HG03571 (cell line): ENCODE data around the gene SYT13.

Experiments used
- ATAC-seq: cut with Tn5 transposase; IDR thresholded peaks from one replicate; pipeline ENCODE4 v1.9.1; 2021; ENCODE audit not compliant: unreplicated experiment

SYT13 gene

GRCh38 chr11:45275828-45276227, 10.3 kb downstream of the SYT13 start:
- ATAC-seq = no peak

DNA sequence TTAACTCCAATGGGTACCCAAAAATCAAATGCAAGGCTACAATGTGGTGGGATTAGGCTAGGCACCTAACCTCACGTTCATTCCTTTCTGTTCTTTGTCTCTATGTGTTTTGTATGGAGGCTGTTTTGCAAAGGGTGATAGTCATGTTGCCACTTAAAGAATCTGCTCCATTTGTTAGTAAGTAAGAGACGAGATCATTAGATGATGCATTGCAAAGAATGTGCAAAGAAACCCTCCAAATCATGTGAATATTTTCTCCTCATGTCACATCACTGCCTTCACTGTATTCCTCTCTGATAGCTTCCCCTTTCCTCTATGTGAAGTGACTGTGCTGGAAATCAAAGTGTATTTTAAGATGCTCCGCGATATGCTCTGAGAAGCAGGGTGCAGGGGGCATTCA, 11.9 kb downstream of the SYT13 start:
- ATAC-seq = no peak

GRCh38 chr11:45273509-45273908, 12.6 kb downstream of the SYT13 start:
- ATAC-seq = no peak

DNA sequence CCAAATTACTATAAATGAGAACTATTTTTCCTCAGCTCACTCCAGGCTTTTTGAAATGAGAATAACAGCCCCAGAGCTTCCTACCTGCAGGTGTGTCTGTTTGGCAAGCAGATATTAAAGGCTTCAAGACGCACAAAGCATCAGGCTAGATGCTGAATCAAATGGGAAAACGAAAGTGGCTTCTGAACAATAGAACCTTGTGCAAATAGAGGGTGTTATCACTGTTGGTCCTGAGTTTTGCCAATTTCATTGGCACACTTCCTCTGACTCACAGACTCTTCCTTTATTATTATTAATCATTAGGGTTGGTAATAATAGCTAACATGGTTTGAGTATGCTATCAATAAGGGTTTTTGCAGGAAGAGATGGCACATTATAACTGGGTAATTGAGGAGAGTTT, 13.4 kb downstream of the SYT13 start:
- no peak for ATAC-seq

DNA sequence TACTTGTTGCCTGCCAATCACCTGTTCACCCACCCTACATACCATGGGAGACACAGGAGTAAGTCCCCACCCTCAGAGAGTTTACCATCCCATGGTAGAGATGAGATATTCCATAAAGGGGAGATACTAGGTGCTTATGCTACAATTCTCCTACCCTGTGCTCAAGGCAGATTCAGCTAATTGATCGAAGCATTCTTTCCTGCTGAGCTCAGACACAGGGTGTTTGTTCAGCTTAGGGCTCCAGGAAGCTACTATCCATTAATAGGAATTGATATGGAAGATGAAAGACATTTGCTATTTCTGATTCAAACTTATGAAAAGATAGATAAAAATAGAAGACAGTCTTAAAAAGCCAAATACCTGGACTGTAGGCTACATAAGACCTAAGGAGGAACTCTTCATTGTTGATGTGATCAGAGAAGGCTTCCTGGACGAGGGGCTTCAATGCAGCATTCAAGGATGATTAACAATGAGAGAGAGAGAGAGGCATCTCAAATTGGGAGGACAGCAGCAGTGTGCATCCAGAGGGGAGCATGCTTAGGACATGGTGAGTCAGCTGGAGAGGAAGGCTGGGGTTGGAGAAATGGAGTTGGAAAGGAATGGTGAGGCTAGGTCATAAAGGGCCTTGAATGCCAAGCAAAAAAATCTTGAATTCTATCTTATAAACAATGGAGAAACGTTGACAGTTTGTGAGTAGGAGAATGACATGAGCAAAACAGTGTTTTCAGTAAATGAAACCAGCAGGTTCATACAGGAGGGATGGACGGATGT, 15.0 kb downstream of the SYT13 start:
- ATAC-seq = no peak

GRCh38 chr11:45269678-45270077, 16.5 kb downstream of the SYT13 start:
- ATAC-seq = no peak

- ATAC-seq = no peak
Measured at GRCh38 chr11:45267652-45268299, 18.4 kb downstream of the SYT13 start.

GRCh38 chr11:45267052-45267451, 19.1 kb downstream of the SYT13 start:
- ATAC-seq = no peak

- no peak for ATAC-seq
Measured at GRCh38 chr11:45266676-45267020, 19.5 kb downstream of the SYT13 start.

GRCh38 chr11:45265969-45266675, 20.0 kb downstream of the SYT13 start:
- no peak for ATAC-seq

GRCh38 chr11:45264839-45265515, 21.2 kb downstream of the SYT13 start:
- ATAC-seq = no peak

GRCh38 chr11:45263773-45264172, 22.4 kb downstream of the SYT13 start:
- no peak for ATAC-seq

DNA sequence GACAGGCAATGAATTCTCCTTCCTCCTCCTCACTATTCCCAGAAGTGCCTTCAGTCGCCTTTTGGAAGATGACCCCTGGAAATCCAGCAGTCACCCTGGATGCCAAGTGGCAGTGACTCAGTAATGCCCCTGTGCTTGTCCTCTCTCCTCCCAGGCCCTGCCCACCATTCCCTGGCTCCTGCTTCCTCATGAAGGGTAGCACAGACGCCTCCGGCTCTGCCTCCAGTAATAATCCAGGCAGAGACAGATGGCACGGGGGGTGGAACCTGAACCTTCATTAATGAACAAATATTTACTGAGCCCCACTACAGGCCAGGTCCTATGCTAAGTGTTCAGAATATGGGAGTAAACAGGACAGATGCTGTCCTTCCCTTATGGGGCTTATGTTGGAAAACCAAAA, 23.2 kb downstream of the SYT13 start:
- no peak for ATAC-seq

GRCh38 chr11:45260071-45260470, 26.1 kb downstream of the SYT13 start:
- ATAC-seq = no peak

DNA sequence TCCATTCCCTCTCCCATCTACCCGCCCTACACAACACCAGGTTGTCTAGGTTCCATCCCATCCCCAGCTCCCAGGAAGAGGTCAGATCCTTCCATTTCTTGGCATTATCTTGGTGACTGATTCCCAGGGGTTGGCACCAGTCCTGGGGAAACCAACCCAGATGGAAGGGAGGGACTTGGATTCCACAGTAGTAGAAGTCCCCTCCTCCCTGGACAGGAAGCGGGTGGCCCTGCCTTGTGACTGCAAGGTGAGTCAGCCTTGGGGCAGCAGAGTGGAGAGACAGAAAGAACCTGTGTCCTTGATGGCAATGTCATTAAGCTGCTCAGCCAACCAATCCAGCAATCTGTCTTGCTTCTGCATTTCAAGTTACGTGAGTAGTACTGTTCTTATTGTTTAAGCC, 26.5 kb downstream of the SYT13 start:
- ATAC-seq = no peak

DNA sequence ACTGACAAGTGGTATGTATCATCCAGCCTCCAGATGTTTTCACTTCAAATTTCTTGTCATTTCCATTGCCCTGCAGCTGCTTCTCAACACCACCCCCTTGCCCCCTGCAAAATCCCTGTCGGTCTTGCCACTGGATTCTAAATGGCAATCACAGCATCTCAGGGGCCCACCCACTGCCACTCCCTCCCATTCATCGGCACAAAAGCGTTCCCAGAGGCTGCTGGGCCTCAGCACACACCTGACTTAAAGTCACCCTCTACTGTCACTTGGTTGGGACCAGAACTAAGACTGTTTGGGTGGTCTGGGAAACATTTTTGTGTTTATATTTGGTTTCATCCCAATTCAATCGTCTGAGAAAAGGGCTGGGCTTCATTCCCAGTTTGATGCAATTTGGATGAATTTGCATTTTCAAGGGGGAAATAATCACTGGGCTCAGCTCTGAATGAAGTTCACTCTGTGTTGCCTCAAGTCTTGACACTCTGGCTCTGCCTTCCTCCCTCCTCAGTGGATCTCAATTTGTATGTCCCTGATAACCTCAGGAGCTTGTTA, 27.1 kb downstream of the SYT13 start:
- no peak for ATAC-seq

- no peak for ATAC-seq
Measured at GRCh38 chr11:45254070-45254469, 32.1 kb downstream of the SYT13 start.

DNA sequence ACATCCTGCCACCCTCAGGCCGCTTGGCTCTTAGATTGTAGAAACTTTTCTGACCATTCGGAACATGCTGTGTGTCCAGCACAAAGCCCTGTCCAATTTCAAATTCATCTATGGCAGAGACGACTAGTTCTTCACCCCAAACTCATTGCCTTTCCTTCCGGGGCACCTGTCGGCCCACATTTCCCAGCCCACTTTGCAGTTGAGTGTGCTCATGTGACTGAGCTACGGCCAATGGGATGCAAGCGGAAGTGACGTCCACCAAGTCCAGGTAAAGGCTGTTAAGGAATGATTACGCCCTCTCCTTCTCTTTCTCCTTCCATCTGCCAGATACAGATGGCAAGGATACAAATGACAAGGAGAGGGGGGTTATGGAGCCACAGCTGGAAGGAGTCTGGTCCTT, 32.5 kb downstream of the SYT13 start:
- no peak for ATAC-seq

GRCh38 chr11:45252877-45253276, 33.3 kb downstream of the SYT13 start:
- ATAC-seq = no peak

GRCh38 chr11:45252134-45252856, 33.8 kb downstream of the SYT13 start:
- ATAC-seq = no peak
